ENCODE measurements around the gene KIAA1328. TPM values are rescaled to one million over a fixed set of nuclear protein-coding genes. Genes with fewer than 3 reads are reported as not detected.
A peak's percentile ranks its signal among the peaks of the same experiment; 100 is the strongest.

KIAA1328 gene
- polyA plus RNA-seq, 6 donors from 2014 or later, result 11.6 to 19.9 (median 14.9) TPM

GRCh38 chr18:36950282-36950681 lies 121.4 kb downstream of the KIAA1328 start:
- H3K27ac Mint-ChIP-seq, result no peak overlapping the region
- DNase-seq, result no peak
- ATAC-seq (ENCODE audit: low read depth in 2 of 2), result no peak
- H3K27me3 Mint-ChIP-seq, result no peaks in the 10 kb centered on the region
- no peaks in the 10 kb centered on the region for H3K9me3 Mint-ChIP-seq
- no peaks in the 10 kb centered on the region for H3K4me1 Mint-ChIP-seq
- peaks cover 8 to 10% of the 10 kb centered on the region in 2 donors for H3K36me3 Mint-ChIP-seq
- H3K4me3 Mint-ChIP-seq, result no peak overlapping the region

GRCh38 chr18:36950960-36951359 lies 122.0 kb downstream of the KIAA1328 start:
- no peaks in the 10 kb centered on the region for H3K27me3 Mint-ChIP-seq
- H3K36me3 Mint-ChIP-seq, result peaks cover 8 to 15% of the 10 kb centered on the region in 2 donors
- H3K4me1 Mint-ChIP-seq, result no peaks in the 10 kb centered on the region
- no peak overlapping the region for H3K27ac Mint-ChIP-seq
- DNase-seq, result no peak
- no peaks in the 10 kb centered on the region for H3K9me3 Mint-ChIP-seq
- no peak overlapping the region for H3K4me3 Mint-ChIP-seq
- no peak for ATAC-seq (ENCODE audit: low read depth in 2 of 2)

- Mint-ChIP-seq H3K9me3 (peaks cover 0 to 3% (median 0%) of the 10 kb centered on the region in 7 donors), H3K36me3 (peaks cover 7 to 23% of the 10 kb centered on the region in 2 donors), H3K4me1 (no peaks in the 10 kb centered on the region), H3K4me3 (no peak overlapping the region), H3K27ac (no peak overlapping the region), H3K27me3 (no peaks in the 10 kb centered on the region)
- ATAC-seq (ENCODE audit: low read depth in 2 of 2) (no peak), DNase-seq (no peak)
These were observed 124.1 kb downstream of the KIAA1328 start for GRCh38 chr18:36953047-36953446.

GRCh38 chr18:36960038-36960437 lies 131.1 kb downstream of the KIAA1328 start:
- Mint-ChIP-seq H3K27me3 (no peaks in the 10 kb centered on the region), H3K4me3 (no peak overlapping the region), H3K36me3 (peaks cover 31 to 44% of the 10 kb centered on the region in 2 donors), H3K9me3 (peaks cover 0 to 15% (median 11%) of the 10 kb centered on the region in 7 donors), H3K27ac (no peak overlapping the region), H3K4me1 (peaks cover 16 to 24% (median 23%) of the 10 kb centered on the region in 3 donors)
- ATAC-seq (ENCODE audit: low read depth in 2 of 2) (no peak), DNase-seq (no peak)

- DNase-seq (no peak), ATAC-seq (ENCODE audit: low read depth in 2 of 2) (no peak)
- H3K36me3 Mint-ChIP-seq, result peaks cover 45 to 47% of the 10 kb centered on the region in 2 donors
- H3K27me3 Mint-ChIP-seq, result no peaks in the 10 kb centered on the region
- peak overlapping the region in 1 of 6 donors; percentile 73 for H3K27ac Mint-ChIP-seq
- peaks cover 16 to 28% (median 23%) of the 10 kb centered on the region in 3 donors for H3K4me1 Mint-ChIP-seq
- H3K9me3 Mint-ChIP-seq, result peaks cover 8 to 39% (median 21%) of the 10 kb centered on the region in 7 donors
- no peak overlapping the region for H3K4me3 Mint-ChIP-seq
These were observed 134.5 kb downstream of the KIAA1328 start for GRCh38 chr18:36963464-36963863.

GRCh38 chr18:36974686-36975085 lies 145.8 kb downstream of the KIAA1328 start:
- H3K27me3 Mint-ChIP-seq, result no peaks in the 10 kb centered on the region
- H3K4me1 Mint-ChIP-seq, result no peaks in the 10 kb centered on the region
- peaks cover 10 to 30% (median 18%) of the 10 kb centered on the region in 7 donors for H3K9me3 Mint-ChIP-seq
- ATAC-seq (ENCODE audit: low read depth in 2 of 2), result no peak
- H3K36me3 Mint-ChIP-seq, result peaks cover 20 to 25% of the 10 kb centered on the region in 2 donors
- no peak overlapping the region for H3K4me3 Mint-ChIP-seq
- peak overlapping the region in 1 of 6 donors; percentile 76 for H3K27ac Mint-ChIP-seq
- DNase-seq, result no peak

- no peak for ATAC-seq (ENCODE audit: low read depth in 2 of 2)
- H3K4me3 Mint-ChIP-seq, result no peak overlapping the region
- no peaks in the 10 kb centered on the region for H3K4me1 Mint-ChIP-seq
- H3K27me3 Mint-ChIP-seq, result no peaks in the 10 kb centered on the region
- no peak for DNase-seq
- H3K36me3 Mint-ChIP-seq, result peaks cover 10 to 26% of the 10 kb centered on the region in 2 donors
- peaks cover 0 to 11% (median 5%) of the 10 kb centered on the region in 7 donors for H3K9me3 Mint-ChIP-seq
- H3K27ac Mint-ChIP-seq, result no peak overlapping the region
These were observed 148.2 kb downstream of the KIAA1328 start for GRCh38 chr18:36977121-36977520.

- ATAC-seq (ENCODE audit: low read depth in 2 of 2) (no peak), DNase-seq (no peak)
- H3K4me3 Mint-ChIP-seq, result no peak overlapping the region
- H3K36me3 Mint-ChIP-seq, result peaks cover 40 to 44% of the 10 kb centered on the region in 2 donors
- peaks cover 3 to 26% (median 12%) of the 10 kb centered on the region in 7 donors for H3K9me3 Mint-ChIP-seq
- no peak overlapping the region for H3K27ac Mint-ChIP-seq
- H3K4me1 Mint-ChIP-seq, result no peaks in the 10 kb centered on the region
- no peaks in the 10 kb centered on the region for H3K27me3 Mint-ChIP-seq
These were observed 164.1 kb downstream of the KIAA1328 start for GRCh38 chr18:36993068-36993467.

- DNase-seq (no peak), ATAC-seq (ENCODE audit: low read depth in 2 of 2) (no peak)
- Mint-ChIP-seq H3K4me3 (no peak overlapping the region), H3K9me3 (peaks cover 0 to 22% (median 7%) of the 10 kb centered on the region in 7 donors), H3K27me3 (no peaks in the 10 kb centered on the region), H3K36me3 (peaks cover 9 to 17% of the 10 kb centered on the region in 2 donors), H3K4me1 (no peaks in the 10 kb centered on the region), H3K27ac (no peak overlapping the region)
These were observed 177.8 kb downstream of the KIAA1328 start for GRCh38 chr18:37006742-37007141.

- Mint-ChIP-seq H3K9me3 (peaks cover 10 to 43% (median 29%) of the 10 kb centered on the region in 7 donors), H3K4me1 (no peaks in the 10 kb centered on the region), H3K4me3 (no peak overlapping the region), H3K36me3 (peaks cover 27 to 39% of the 10 kb centered on the region in 2 donors), H3K27ac (no peak overlapping the region), H3K27me3 (no peaks in the 10 kb centered on the region)
- ATAC-seq (ENCODE audit: low read depth in 2 of 2), result no peak
- no peak for DNase-seq
These were observed 183.5 kb downstream of the KIAA1328 start for GRCh38 chr18:37012452-37012851.

- H3K27me3 Mint-ChIP-seq, result no peaks in the 10 kb centered on the region
- peak overlapping the region in 2 of 8 donors; percentile 6 to 69 for H3K4me3 Mint-ChIP-seq
- ATAC-seq (ENCODE audit: low read depth in 2 of 2) (no peak), DNase-seq (no peak)
- peaks cover 16 to 54% (median 44%) of the 10 kb centered on the region in 7 donors for H3K9me3 Mint-ChIP-seq
- no peak overlapping the region for H3K27ac Mint-ChIP-seq
- no peaks in the 10 kb centered on the region for H3K4me1 Mint-ChIP-seq
- H3K36me3 Mint-ChIP-seq, result peaks cover 40 to 45% of the 10 kb centered on the region in 2 donors
These were observed 190.4 kb downstream of the KIAA1328 start for GRCh38 chr18:37019157-37019827.

GRCh38 chr18:37033419-37033818 lies 204.5 kb downstream of the KIAA1328 start:
- Mint-ChIP-seq H3K4me1 (no peaks in the 10 kb centered on the region), H3K27me3 (no peaks in the 10 kb centered on the region), H3K9me3 (peaks cover 0 to 46% (median 21%) of the 10 kb centered on the region in 7 donors), H3K4me3 (no peak overlapping the region), H3K36me3 (peaks cover 43 to 62% of the 10 kb centered on the region in 2 donors), H3K27ac (no peak overlapping the region)
- no peak for DNase-seq
- ATAC-seq (ENCODE audit: low read depth in 2 of 2), result no peak

- no peak for DNase-seq
- Mint-ChIP-seq H3K27me3 (no peaks in the 10 kb centered on the region), H3K4me1 (no peaks in the 10 kb centered on the region), H3K9me3 (peaks cover 13 to 61% (median 33%) of the 10 kb centered on the region in 7 donors), H3K36me3 (peaks cover 33 to 52% of the 10 kb centered on the region in 2 donors), H3K27ac (no peak overlapping the region), H3K4me3 (no peak overlapping the region)
- no peak for ATAC-seq (ENCODE audit: low read depth in 2 of 2)
These were observed 213.5 kb downstream of the KIAA1328 start for GRCh38 chr18:37042381-37042780.

- Mint-ChIP-seq H3K27ac (no peak overlapping the region), H3K36me3 (peaks cover 8 to 18% of the 10 kb centered on the region in 2 donors), H3K9me3 (peaks cover 0 to 28% (median 15%) of the 10 kb centered on the region in 7 donors), H3K27me3 (no peaks in the 10 kb centered on the region), H3K4me3 (no peak overlapping the region), H3K4me1 (no peaks in the 10 kb centered on the region)
- ATAC-seq (ENCODE audit: low read depth in 2 of 2) (no peak), DNase-seq (no peak)
These were observed 226.3 kb downstream of the KIAA1328 start for GRCh38 chr18:37055137-37055802.

Measured in naive B cell (primary cell).